HG03442 (cell line): ENCODE measurements around the gene P2RY2.

Experiments
- ATAC-seq: cut with Tn5 transposase; IDR thresholded peaks from one replicate; pipeline ENCODE4 v1.9.1; 2021; ENCODE audit warnings: mild to moderate bottlenecking, moderate library complexity; ENCODE audit not compliant: unreplicated experiment

P2RY2 gene

DNA sequence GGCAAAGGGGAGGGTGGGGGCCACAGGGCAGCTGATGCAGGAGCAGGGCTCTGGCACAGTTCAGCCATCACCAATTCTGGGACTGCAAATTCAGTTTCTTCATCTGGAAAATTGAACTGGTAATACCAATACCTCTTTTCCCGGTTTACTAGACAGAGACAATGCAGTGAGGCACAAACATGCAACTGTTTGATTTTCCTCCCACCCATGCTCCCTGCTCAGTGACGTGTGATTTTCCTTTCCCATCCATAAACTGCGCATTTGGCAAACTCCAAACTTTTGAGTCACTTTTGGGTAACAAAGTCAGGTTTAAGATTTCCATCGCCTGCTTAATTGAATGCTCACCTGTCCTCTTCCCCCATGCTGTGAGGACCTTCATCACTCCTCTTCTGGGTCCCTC, 23.2 kb downstream of the P2RY2 start:
- ATAC-seq: no peak

DNA sequence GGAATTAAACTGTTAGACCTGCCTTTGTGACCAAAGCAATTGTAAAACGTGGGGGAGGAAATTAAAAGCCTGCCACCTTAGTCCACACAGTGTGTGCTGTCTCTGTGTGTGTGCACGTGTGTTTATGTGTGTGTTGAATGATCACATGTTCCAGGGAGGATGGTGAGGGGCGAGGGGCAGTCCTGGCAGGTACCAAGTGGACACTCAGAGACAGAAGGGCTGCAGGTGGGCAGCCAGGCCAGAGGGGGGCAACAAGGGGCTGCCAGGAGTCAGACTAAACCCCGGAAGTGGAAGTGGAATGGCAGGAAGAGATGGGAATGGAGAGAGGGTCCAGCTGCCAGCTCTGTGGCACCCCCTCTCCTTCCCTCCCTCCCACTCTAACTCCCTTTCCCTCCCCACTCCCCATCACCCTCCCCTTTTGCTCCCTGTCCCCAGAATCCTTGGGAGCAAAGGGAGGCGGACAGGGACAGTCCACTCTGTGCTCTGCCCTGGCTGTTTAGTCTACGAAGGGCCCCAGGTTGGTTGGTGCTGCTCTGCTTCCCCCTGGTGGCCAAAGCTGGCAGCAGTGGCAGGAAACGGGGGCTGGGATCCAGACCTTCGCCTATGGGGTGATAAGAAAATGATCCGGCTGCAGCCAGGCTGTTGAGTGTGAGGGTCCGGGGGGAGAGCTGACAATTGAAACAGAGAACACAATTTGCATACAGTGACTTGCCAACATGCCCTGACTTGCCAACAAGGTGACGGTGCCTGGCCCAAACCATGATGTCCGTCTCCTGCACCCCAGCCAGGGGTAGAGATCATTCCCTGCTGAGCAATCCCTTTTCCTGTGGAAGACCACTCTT, 24.4 kb downstream of the P2RY2 start:
- peak; percentile 50 for ATAC-seq

DNA sequence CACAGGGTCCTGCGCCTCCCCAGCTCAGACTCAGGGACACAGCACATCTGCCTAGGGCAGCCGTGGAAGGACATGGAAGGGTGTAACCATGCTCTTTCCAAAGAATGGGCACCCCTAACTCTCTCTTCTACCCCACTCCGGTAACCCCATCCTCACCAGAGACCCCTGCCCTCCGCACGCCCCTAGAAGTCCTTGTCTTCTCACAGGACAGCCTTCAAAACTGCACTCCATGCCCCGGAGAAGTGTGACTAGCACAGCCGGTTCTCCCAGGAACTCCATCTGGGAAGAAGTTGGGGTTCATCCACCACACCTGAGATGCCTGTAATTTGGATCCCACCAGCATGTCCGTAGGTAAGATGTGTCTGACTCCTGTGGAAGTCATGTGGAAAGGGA, 25.0 kb downstream of the P2RY2 start:
- no peak for ATAC-seq

- no peak for ATAC-seq
Measured at GRCh38 chr11:73244589-73245240, 26.6 kb downstream of the P2RY2 start.

DNA sequence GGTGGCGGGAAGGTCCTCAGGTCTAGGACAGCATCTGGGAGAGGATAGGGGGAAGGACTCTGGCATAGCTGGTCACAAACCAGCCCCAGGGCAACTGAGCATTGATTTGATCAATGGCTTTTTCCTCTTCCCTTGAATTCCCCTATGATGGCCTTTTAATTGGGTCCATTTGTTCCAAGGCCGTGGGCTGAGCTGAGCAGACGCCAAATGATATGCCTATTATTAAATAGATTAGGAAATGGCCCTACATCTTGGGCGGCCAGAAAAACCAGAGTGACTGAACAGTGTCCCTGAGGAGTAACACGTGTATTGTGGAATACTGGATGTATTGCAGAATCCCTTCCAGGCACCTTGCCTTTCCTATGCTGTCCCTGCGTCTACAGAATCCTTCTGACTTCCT, 27.4 kb downstream of the P2RY2 start:
- ATAC-seq: no peak

DNA sequence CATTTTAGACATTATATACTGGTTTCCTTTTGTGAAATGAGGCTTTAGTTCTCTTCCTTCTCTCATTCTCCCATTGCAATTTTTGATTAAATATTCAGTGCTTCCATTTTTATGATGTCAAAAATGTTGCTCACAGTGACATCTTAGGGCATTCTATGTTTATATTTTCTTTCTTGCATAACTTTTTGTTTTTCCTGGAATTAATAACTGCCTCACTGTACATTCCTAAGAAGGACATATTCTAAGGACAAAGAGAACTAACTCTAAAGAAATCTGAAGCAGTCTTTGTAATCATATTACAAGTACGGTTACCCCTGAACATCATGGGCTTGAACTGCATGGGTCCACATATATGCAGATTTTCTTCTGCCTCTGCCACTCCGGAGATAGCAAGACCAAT, 28.2 kb downstream of the P2RY2 start:
- ATAC-seq: no peak

GRCh38 chr11:73248526-73249185, 30.6 kb downstream of the P2RY2 start:
- no peak for ATAC-seq

DNA sequence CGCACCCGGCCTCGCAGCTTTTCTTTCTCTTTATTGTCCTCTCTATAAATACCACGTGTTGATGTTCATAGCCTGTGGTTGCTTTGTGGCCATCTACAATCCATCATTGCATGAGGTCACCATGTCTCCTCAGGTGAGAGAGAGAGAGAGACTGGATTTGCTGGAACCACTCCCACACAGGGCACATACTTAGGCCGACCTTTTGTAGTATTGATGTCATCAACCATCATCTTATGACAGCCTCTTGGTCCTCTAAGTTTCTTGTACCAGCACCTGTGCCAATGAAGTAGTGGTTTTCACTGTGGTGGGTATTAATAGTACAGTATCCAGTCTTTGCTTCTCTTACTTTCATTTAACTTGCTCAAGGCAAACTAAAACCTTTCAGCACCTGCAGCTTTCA, 31.2 kb downstream of the P2RY2 start:
- ATAC-seq: no peak

DNA sequence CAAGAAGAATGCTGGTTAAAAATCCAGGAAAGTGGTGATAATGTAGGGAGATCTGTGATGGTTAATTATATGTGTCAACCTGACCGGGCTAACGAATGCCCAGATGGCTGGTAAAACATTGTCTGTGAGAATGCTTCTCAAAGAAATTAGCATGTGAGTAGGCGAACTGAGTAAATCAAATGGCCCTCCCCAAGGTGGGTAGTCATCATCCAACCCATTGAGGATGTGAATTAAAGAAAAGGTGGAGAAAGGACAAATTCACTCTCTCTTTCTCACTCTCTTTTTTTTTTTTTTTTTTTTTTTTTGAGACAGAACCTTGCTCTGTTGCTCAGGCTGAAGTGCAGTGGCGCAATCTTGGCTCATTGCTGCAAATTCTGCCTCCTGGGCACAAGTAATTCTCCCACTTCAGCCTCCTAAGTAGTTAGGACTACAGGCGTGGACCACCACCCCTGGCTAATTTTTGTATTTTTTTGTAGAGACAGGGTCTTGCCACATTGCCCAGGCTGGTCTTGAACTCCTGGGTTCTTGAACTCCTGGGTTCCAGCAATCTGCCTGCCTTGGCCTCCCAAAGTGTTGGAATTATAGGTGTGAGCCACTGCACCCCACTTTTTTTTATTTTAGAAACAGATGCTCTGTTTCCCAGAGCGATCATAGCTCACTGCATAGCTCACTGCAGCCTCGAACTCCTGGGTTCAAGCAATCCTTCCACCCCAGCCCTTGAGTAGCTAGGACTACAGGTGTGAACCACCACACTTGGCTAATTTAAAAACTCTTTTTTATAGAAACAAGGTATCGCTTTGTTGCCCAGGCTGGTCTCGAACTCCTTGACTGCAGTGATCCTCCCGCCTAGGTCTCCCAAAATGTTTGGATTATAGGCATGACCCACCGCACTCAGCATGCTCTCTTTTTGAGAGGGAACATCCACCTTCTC, 32.0 kb downstream of the P2RY2 start:
- ATAC-seq: no peak

GRCh38 chr11:73252577-73253191, 34.6 kb downstream of the P2RY2 start:
- ATAC-seq: no peak

DNA sequence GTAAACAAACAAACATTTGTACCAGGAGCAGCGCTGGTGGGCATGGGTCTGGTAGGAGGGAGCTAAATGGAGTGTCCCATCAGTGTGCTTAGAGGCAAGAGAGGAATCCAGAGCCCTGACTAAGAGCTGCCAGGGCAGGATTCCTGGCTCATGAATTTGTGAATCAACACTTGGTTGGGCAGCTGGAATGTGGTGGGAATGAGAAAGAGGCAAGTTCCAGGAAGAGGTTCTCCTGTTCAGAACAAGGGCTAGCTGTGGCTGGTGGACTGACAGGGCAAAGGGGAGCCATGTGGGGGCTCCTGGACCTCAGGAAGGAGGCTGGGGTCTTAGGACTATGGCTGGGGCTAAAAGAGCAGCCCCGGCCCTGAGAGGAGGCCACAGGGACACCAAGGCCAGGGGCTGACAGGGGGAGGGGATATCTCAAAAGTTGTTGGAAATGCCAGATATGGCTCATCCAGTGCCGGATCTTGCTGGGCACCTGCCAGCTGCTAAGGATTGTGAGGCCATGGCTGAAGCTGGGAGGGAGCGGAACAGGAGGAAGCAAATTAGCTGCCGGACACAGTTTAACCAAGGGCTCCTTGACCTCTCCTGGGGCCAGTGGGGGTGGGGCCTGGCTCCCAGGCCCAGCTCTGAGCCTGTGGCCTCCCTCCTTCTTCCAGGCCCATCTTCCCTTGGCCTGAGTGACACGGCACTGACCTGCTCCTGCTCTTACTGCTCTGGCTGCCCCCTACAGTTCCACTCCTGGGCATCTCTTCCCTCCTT, 39.4 kb downstream of the P2RY2 start:
- ATAC-seq: no peak

GRCh38 chr11:73258104-73259035, 40.3 kb downstream of the P2RY2 start:
- ATAC-seq: no peak

DNA sequence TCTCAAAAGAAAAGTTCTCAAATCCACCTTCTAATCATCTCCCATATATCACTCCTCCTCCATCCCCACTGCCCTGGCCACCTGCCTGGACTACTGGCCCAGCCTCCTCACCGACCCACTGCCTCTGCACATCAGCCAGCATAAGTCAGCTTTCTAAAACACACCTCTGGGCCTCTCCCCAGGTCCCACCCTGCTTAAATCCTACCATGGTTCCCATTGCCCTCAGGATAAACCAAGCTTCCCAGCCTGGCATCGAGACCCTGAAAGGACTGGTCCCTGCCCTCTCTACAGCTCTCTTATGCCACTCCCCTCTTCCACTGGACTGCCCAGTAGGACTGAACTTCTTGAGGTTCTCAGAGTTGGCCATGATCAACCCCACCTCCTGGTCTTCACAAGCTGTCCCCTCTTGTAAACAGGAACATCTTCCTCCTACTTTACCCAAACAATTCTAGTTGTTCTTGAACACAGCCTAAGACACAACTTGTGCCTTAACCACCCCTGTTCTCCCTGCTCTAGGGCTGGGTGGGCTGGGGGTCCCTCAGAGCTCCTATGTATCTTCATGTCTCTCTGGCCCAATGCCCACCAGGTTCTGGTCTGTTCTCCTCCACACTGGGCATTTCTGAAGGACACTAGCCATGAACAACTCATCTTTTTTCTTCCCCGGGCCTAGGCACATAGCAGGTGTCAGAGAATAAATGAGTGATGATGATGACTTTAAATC, 41.5 kb downstream of the P2RY2 start:
- ATAC-seq: no peak

- no peak for ATAC-seq
Measured at GRCh38 chr11:73260127-73260457, 42.0 kb downstream of the P2RY2 start.

DNA sequence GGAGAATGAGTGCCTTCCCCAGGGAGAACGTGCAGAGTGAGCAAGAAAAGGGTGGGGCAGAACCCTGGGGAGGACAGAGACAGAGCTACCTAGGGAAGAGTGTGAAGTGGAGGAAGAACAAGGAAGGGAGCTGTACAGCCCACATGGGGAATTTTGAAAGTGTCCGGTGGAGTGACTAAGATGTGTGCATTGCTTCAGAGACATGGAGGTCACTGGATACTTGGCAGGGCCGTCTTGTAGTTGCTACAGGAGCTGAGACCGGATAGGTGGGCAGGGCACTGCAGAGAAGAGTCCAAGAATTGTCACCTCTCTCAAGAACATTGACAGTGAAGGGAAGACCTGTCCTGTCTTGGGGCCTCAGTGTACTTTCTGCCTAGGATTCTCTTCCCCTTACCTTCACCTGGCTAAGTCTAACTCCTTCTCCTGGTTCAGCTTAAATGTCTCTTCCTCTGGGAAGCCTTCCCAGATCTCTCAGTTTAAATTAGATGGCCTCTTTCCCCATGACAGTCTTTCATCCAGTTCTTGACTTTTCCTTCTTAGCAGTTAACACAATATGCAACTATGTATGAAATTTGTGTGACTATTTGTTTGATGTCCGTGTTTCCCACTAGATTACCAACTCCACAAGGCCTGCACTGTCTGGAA, 44.9 kb downstream of the P2RY2 start:
- no peak for ATAC-seq

- no peak for ATAC-seq
Measured at GRCh38 chr11:73263640-73264039, 45.6 kb downstream of the P2RY2 start.

- no peak for ATAC-seq
Measured at GRCh38 chr11:73265278-73265810, 47.3 kb downstream of the P2RY2 start.
